GM23248 (cell line): ENCODE measurements around the gene COX7A2L.

Experiments
- EZH2 ChIP-seq: fragments of 200-600 bp; sonication (generic); IDR thresholded peaks from 2 replicates; pipeline ENCODE4 v1.6.1; 2018; ENCODE audit warnings: antibody characterized with exemption, mild to moderate bottlenecking; ENCODE audit not compliant: insufficient read depth, poor library complexity, severe bottlenecking
- EZH2phosphoT487 ChIP-seq: fragments of 200-600 bp; sonication (generic); IDR thresholded peaks from 2 replicates; pipeline ENCODE4 v1.6.1; 2018; ENCODE audit warnings: antibody characterized with exemption, moderate library complexity, mild to moderate bottlenecking, low read depth; ENCODE audit not compliant: insufficient read depth

GRCh38 chr2:42327125-42327524 is 33.9 kb downstream of the COX7A2L start:
- TF ChIP-seq EZH2 (no peak), EZH2phosphoT487 (no peak)
